Loucy (cell line): ENCODE data around the gene NEBL.

Experiments
- H2AFZ ChIP-seq: fragments of 200-600 bp; sonication (generic); 2 replicates; pipeline ENCODE4 v1.6.0; 2016; ENCODE audit warnings: antibody characterized with exemption, mild to moderate bottlenecking, low read length, moderate library complexity
- H3F3A ChIP-seq: fragments of 200-600 bp; 2 replicates; pipeline ENCODE4 v1.6.0; 2016; ENCODE audit warnings: antibody characterized with exemption, low read depth, mild to moderate bottlenecking
- H3K27me3 ChIP-seq: fragments of 200-600 bp; sonication (generic); 2 replicates; pipeline ENCODE4 v1.6.1; 2014; ENCODE audit warnings: low read length, mild to moderate bottlenecking; ENCODE audit not compliant: insufficient read depth, poor library complexity, severe bottlenecking
- H3K36me3 ChIP-seq: fragments of 200-600 bp; sonication (generic); 2 replicates; pipeline ENCODE4 v1.6.1; 2016; ENCODE audit warnings: low read length; ENCODE audit not compliant: insufficient read depth
- H3K4me1 ChIP-seq: fragments of 200-600 bp; sonication (generic); 2 replicates; pipeline ENCODE4 v1.5.1; 2014; ENCODE audit warnings: low read length, mild to moderate bottlenecking; ENCODE audit not compliant: insufficient read depth, poor library complexity, severe bottlenecking
- H3K4me2 ChIP-seq: fragments of 200-600 bp; sonication (generic); 2 replicates; pipeline ENCODE4 v1.6.0; 2014; ENCODE audit warnings: antibody characterized with exemption, low read length, low read depth, mild to moderate bottlenecking; ENCODE audit not compliant: poor library complexity, severe bottlenecking
- H3K4me3 ChIP-seq: fragments of 200-600 bp; sonication (generic); 2 replicates; pipeline ENCODE4 v1.5.1; 2014; ENCODE audit warnings: low read length, mild to moderate bottlenecking, mixed read lengths; ENCODE audit not compliant: poor library complexity, severe bottlenecking
- H3K79me2 ChIP-seq: fragments of 200-600 bp; sonication (generic); 2 replicates; pipeline ENCODE4 v1.6.1; 2014; ENCODE audit warnings: low read length; ENCODE audit not compliant: insufficient read depth
- H3K9ac ChIP-seq: fragments of 200-600 bp; sonication (generic); 2 replicates; pipeline ENCODE4 v1.6.0; 2014; ENCODE audit warnings: mild to moderate bottlenecking, low read depth, low read length, moderate library complexity; ENCODE audit not compliant: poor library complexity, severe bottlenecking
- H3K9me2 ChIP-seq: fragments of 200-600 bp; sonication (generic); replicated peaks from 2 replicates; pipeline ENCODE4 v1.6.1; 2016; ENCODE audit warnings: low read depth, low read length, mixed read lengths
- H3K9me3 ChIP-seq: fragments of 200-600 bp; sonication (generic); 2 replicates; pipeline ENCODE4 v1.6.1; 2014; ENCODE audit warnings: mild to moderate bottlenecking, antibody characterized with exemption, low read length, low read depth; ENCODE audit not compliant: insufficient read depth
- H4K20me1 ChIP-seq: fragments of 200-600 bp; sonication (generic); 2 replicates; pipeline ENCODE4 v1.6.0; 2014; ENCODE audit warnings: antibody characterized with exemption, low read length, mild to moderate bottlenecking; ENCODE audit not compliant: insufficient read depth, poor library complexity, severe bottlenecking
- EZH2phosphoT487 ChIP-seq: fragments of 200-600 bp; IDR thresholded peaks from 2 replicates; pipeline ENCODE4 v1.6.1; 2018; ENCODE audit warnings: antibody characterized with exemption, mild to moderate bottlenecking, moderate library complexity, borderline replicate concordance
- TF ChIP-seq, protein P1 (sequence below): fragments of 200-600 bp; sonication (generic); conservative IDR thresholded peaks from 2 replicates; pipeline ENCODE4 v1.5.1; 2014; ENCODE audit warnings: mild to moderate bottlenecking, antibody characterized with exemption, low read length

NEBL gene

DNA sequence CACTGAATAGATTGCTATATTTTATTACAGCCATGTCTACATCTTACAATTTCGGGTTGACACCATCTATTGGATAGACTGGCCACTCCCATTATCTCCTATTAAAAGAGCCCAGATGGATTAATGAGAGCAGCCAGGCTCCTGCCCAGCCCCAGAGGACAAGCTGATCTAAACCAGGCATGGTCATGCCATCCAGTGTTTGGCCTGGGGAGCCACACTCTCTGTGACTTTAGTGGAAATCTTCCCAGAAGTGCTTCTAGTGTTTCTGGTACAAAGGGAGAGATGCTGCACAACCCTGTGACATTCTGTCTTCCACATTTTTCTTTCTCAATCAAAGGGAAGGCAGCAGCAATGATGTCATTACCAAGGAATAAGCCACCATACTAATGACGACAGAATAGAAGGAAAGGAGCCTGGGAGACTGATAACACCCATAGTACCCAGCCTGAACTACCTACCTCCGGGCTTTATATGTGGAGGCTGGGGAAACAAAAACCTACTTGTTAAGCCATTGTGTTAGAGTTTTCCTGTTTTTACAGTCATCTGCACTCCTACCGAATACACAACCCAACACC, 5.0 kb downstream of the NEBL start:
- Histone ChIP-seq H3F3A (no peaks in the 10 kb centered on the region), H3K4me2 (no peak overlapping the region), H3K9me2 (no peaks in the 10 kb centered on the region), H3K36me3 (no peaks in the 10 kb centered on the region), H3K79me2 (no peaks in the 10 kb centered on the region), H3K27me3 (no peaks in the 10 kb centered on the region), H3K4me1 (no peaks in the 10 kb centered on the region), H4K20me1 (no peaks in the 10 kb centered on the region), H3K4me3 (no peak overlapping the region), H3K9ac (no peak overlapping the region), H2AFZ (no peak overlapping the region), H3K9me3 (no peaks in the 10 kb centered on the region)
- TF ChIP-seq, protein P1, sequence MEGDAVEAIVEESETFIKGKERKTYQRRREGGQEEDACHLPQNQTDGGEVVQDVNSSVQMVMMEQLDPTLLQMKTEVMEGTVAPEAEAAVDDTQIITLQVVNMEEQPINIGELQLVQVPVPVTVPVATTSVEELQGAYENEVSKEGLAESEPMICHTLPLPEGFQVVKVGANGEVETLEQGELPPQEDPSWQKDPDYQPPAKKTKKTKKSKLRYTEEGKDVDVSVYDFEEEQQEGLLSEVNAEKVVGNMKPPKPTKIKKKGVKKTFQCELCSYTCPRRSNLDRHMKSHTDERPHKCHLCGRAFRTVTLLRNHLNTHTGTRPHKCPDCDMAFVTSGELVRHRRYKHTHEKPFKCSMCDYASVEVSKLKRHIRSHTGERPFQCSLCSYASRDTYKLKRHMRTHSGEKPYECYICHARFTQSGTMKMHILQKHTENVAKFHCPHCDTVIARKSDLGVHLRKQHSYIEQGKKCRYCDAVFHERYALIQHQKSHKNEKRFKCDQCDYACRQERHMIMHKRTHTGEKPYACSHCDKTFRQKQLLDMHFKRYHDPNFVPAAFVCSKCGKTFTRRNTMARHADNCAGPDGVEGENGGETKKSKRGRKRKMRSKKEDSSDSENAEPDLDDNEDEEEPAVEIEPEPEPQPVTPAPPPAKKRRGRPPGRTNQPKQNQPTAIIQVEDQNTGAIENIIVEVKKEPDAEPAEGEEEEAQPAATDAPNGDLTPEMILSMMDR, result no peak
- TF ChIP-seq EZH2phosphoT487, result no peak

DNA sequence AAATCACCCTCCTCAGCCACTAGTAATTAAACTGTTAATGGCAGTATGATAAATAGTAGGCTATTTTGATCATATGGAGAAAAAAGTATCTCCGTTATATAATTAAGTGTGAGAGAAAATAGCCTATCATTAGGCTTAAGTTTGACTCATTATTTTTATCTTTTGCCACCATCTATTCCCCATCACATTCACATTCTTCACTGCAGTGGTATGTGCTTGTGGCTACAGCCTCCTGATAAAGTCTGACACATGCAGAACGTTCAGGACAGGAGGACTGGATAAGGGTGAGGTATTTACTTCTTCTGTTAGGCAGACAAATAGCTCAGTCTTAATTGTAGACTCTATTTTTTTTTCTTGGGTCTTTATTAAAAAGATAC, 5.8 kb downstream of the NEBL start:
- Histone ChIP-seq H3K9me2 (no peaks in the 10 kb centered on the region), H3F3A (no peaks in the 10 kb centered on the region), H2AFZ (no peak overlapping the region), H3K4me1 (no peaks in the 10 kb centered on the region), H3K79me2 (no peaks in the 10 kb centered on the region), H3K4me3 (no peak overlapping the region), H3K4me2 (no peak overlapping the region), H4K20me1 (no peaks in the 10 kb centered on the region), H3K36me3 (no peaks in the 10 kb centered on the region), H3K27me3 (no peaks in the 10 kb centered on the region), H3K9ac (no peak overlapping the region), H3K9me3 (no peaks in the 10 kb centered on the region)
- TF ChIP-seq EZH2phosphoT487, result no peak
- TF ChIP-seq, protein P1, result no peak

DNA sequence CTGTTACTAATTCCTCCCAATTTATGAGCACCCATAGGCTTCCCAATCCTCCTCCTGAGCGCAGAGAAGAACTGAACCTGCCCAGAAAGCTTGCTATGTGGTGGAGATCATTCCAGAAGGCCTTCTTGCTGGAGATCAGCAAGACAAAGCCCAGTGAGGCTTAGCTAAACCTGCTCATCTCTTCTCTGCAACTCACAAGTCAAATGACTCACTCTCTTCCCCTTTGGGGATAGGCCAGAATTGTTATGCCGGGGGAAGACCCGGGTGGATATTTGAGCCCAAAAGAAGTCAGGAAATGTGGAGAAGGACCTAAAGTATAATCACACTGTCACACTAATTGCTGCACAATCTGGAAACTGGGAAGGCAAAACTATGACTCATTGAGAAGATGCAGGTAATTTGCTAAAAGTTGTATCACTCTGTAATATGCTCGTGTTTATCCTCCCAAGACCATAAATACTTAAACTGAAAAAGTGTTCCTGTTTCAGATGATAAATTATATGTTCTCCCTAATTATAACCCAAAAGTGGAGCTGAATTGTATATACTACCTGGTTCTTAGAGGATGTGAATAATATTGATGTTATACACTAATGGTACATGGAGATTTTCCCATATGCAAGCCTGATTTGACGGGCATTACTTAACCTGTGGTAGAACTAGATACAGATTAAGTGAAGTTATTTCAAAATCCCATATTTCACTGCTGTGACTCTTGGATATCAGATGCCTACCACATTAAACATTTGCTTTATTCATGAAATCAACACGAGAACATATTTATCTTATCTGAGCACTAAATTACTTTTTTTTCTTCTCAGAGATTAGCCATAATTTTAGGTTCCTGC, 6.4 kb downstream of the NEBL start:
- Histone ChIP-seq H3K4me1 (no peaks in the 10 kb centered on the region), H3K4me2 (no peak overlapping the region), H3K9me3 (no peaks in the 10 kb centered on the region), H3K27me3 (no peaks in the 10 kb centered on the region), H3F3A (no peaks in the 10 kb centered on the region), H2AFZ (no peak overlapping the region), H3K79me2 (no peaks in the 10 kb centered on the region), H3K9ac (no peak overlapping the region), H3K4me3 (no peak overlapping the region), H3K9me2 (no peaks in the 10 kb centered on the region), H4K20me1 (no peaks in the 10 kb centered on the region), H3K36me3 (no peaks in the 10 kb centered on the region)
- TF ChIP-seq EZH2phosphoT487, result no peak
- TF ChIP-seq, protein P1, result no peak
